GDM1 (cell line): ENCODE results near the gene PPP1R14D.
A peak's percentile ranks its signal among the peaks of the same experiment; 100 is the strongest.
"Not testable (repeated sequence)": the region's sequence is repeated elsewhere in the genome, so short reads cannot be mapped to it uniquely, and the experiment has no call there.

Experiments used
- DNase-seq: peaks from one replicate; lab custom pipeline; 2025; lab: John Stamatoyannopoulos, UW

Gene PPP1R14D

GRCh38 chr15:40828447-40829036 is at the start of gene PPP1R14D:
Gene PPP1R14D, minus strand, starts transcription at chr15:40828708. Its CDS starts 67 bp downstream, at chr15:40828641.
- DNase-seq: no peak

- no peak for DNase-seq
These were observed 49.2 kb upstream of the PPP1R14D start for GRCh38 chr15:40877694-40878093.

GRCh38 chr15:40875991-40876730 is 47.7 kb upstream of the PPP1R14D start:
- DNase-seq: no peak

- no peak for DNase-seq
These were observed 45.4 kb upstream of the PPP1R14D start, which contains the start of gene RHOV for GRCh38 chr15:40873694-40874561. Gene RHOV, minus strand, starts transcription at chr15:40874234. Its CDS starts 95 bp downstream, at chr15:40874139.

- no peak for DNase-seq
These were observed 44.5 kb upstream of the PPP1R14D start for GRCh38 chr15:40872791-40873693.

- no peak for DNase-seq
These were observed 43.5 kb upstream of the PPP1R14D start for GRCh38 chr15:40871749-40872617.

- no peak for DNase-seq
These were observed 42.2 kb upstream of the PPP1R14D start for GRCh38 chr15:40870716-40871115.

GRCh38 chr15:40869686-40870085 is 41.2 kb upstream of the PPP1R14D start:
- no peak for DNase-seq

- no peak for DNase-seq
These were observed 38.7 kb upstream of the PPP1R14D start for GRCh38 chr15:40867199-40867598.

- DNase-seq: no peak
These were observed 35.3 kb upstream of the PPP1R14D start for GRCh38 chr15:40863660-40864270.

GRCh38 chr15:40861147-40861546 is 32.6 kb upstream of the PPP1R14D start:
- not testable (repeated sequence) for DNase-seq

GRCh38 chr15:40859206-40859851 is 30.8 kb upstream of the PPP1R14D start:
- DNase-seq: peak; percentile 70

- DNase-seq: no peak
These were observed 30.2 kb upstream of the PPP1R14D start for GRCh38 chr15:40858706-40859105.

GRCh38 chr15:40857601-40858341 is 29.3 kb upstream of the PPP1R14D start:
- peak; percentile 74 for DNase-seq

- DNase-seq: no peak
These were observed 28.2 kb upstream of the PPP1R14D start for GRCh38 chr15:40856746-40857145.

GRCh38 chr15:40855706-40856234 is 27.3 kb upstream of the PPP1R14D start:
- no peak for DNase-seq

GRCh38 chr15:40854161-40854560 is 25.7 kb upstream of the PPP1R14D start:
- DNase-seq: no peak

GRCh38 chr15:40853241-40853890 is 24.9 kb upstream of the PPP1R14D start:
- DNase-seq: no peak
